ENCODE results near the gene STAT4.
"Not testable (repeated sequence)": the region's sequence is repeated elsewhere in the genome, so short reads cannot be mapped to it uniquely, and the experiment has no call there.

Gene STAT4

GRCh38 chr2:191013932-191014652 is 136.7 kb downstream of the STAT4 start, which contains the start of gene STAT1:
TSS of gene STAT1 (minus strand) at chr2:191014171. CDS start at chr2:191010003, 4,168 bp downstream.
- DNase-seq (ENCODE audit: low spot score), result peak; percentile 98

- DNase-seq (ENCODE audit: low spot score), result no peak
Measured at GRCh38 chr2:191013682-191013931, 137.2 kb downstream of the STAT4 start.

GRCh38 chr2:191012845-191013681 is 137.7 kb downstream of the STAT4 start:
- DNase-seq (ENCODE audit: low spot score), result peak; percentile 30

GRCh38 chr2:191012346-191012745 is 138.4 kb downstream of the STAT4 start:
- no peak for DNase-seq (ENCODE audit: low spot score)

GRCh38 chr2:191010887-191011885 is 139.6 kb downstream of the STAT4 start:
- DNase-seq (ENCODE audit: low spot score), result no peak

GRCh38 chr2:191009541-191010374 is 141.0 kb downstream of the STAT4 start:
- DNase-seq (ENCODE audit: low spot score), result peak; percentile 27

GRCh38 chr2:191008286-191008685 is 142.5 kb downstream of the STAT4 start:
- no peak for DNase-seq (ENCODE audit: low spot score)

- no peak for DNase-seq (ENCODE audit: low spot score)
Measured at GRCh38 chr2:191006997-191007783, 143.6 kb downstream of the STAT4 start.

- DNase-seq (ENCODE audit: low spot score), result no peak
Measured at GRCh38 chr2:191006297-191006696, 144.5 kb downstream of the STAT4 start.

- DNase-seq (ENCODE audit: low spot score), result no peak
Measured at GRCh38 chr2:191003405-191004309, 147.1 kb downstream of the STAT4 start.

GRCh38 chr2:191001624-191002023 is 149.2 kb downstream of the STAT4 start:
- no peak for DNase-seq (ENCODE audit: low spot score)

- DNase-seq (ENCODE audit: low spot score), result no peak
Measured at GRCh38 chr2:191001032-191001431, 149.8 kb downstream of the STAT4 start.

- no peak for DNase-seq (ENCODE audit: low spot score)
Measured at GRCh38 chr2:190999949-191000665, 150.7 kb downstream of the STAT4 start.

GRCh38 chr2:190999058-190999457 is 151.7 kb downstream of the STAT4 start:
- DNase-seq (ENCODE audit: low spot score), result no peak

- DNase-seq (ENCODE audit: low spot score), result no peak
Measured at GRCh38 chr2:190997526-190998113, 153.2 kb downstream of the STAT4 start.

GRCh38 chr2:190996947-190997346 is 153.8 kb downstream of the STAT4 start:
- DNase-seq (ENCODE audit: low spot score), result no peak

GRCh38 chr2:190996338-190996946 is 154.4 kb downstream of the STAT4 start:
- DNase-seq (ENCODE audit: low spot score), result peak; percentile 56

GRCh38 chr2:190995315-190995714 is 155.5 kb downstream of the STAT4 start:
- not testable (repeated sequence) for DNase-seq (ENCODE audit: low spot score)
